Chondrocyte (in vitro differentiated cells): ENCODE measurements around the gene FAM120B. TPM values are rescaled to one million over a fixed set of nuclear protein-coding genes. Genes with fewer than 3 reads are reported as not detected.
A peak's percentile ranks its signal among the peaks of the same experiment; 100 is the strongest.

Experiments
- DNase-seq: peaks from one replicate; pipeline ENCODE4 v3.0.0; 2021; ENCODE audit warnings: mixed read lengths, low spot score
- H3K27ac Mint-ChIP-seq: one replicate; pipeline ENCODE4 v1.8.0; 2021; ENCODE audit warnings: mild to moderate bottlenecking, moderate library complexity, mixed read lengths; ENCODE audit not compliant: unreplicated experiment
- H3K27me3 Mint-ChIP-seq: 2 replicates; pipeline ENCODE4 v1.8.0; 2021; ENCODE audit warnings: low read depth, mixed read lengths
- H3K36me3 Mint-ChIP-seq: 2 replicates; pipeline ENCODE4 v1.8.0; 2021; ENCODE audit warnings: low read depth, mixed read lengths
- H3K4me1 Mint-ChIP-seq: 2 replicates; pipeline ENCODE4 v1.8.0; 2021; ENCODE audit warnings: low read depth, mild to moderate bottlenecking, mixed read lengths
- H3K4me3 Mint-ChIP-seq: one replicate; pipeline ENCODE4 v1.8.0; 2021; ENCODE audit warnings: mild to moderate bottlenecking, moderate library complexity, mixed read lengths; ENCODE audit not compliant: unreplicated experiment
- H3K9me3 Mint-ChIP-seq: 2 replicates; pipeline ENCODE4 v1.8.0; 2021; ENCODE audit warnings: low read depth, mixed read lengths
- total RNA-seq: library from RNA; stranded (reverse); gene quantifications from 3 replicates; pipeline ENCODE4 v1.2.1, GENCODE V29; 2021
- TF ChIP-seq, protein P1 (sequence below): fragments of 200-600 bp; sonication (generic); IDR thresholded peaks from 2 replicates; pipeline ENCODE4 v1.5.0; 2021; ENCODE audit warnings: antibody characterized with exemption, mild to moderate bottlenecking, moderate library complexity

The FAM120B gene
- total RNA-seq, 1 donor from 2014 or later, result 26.8 TPM

DNA sequence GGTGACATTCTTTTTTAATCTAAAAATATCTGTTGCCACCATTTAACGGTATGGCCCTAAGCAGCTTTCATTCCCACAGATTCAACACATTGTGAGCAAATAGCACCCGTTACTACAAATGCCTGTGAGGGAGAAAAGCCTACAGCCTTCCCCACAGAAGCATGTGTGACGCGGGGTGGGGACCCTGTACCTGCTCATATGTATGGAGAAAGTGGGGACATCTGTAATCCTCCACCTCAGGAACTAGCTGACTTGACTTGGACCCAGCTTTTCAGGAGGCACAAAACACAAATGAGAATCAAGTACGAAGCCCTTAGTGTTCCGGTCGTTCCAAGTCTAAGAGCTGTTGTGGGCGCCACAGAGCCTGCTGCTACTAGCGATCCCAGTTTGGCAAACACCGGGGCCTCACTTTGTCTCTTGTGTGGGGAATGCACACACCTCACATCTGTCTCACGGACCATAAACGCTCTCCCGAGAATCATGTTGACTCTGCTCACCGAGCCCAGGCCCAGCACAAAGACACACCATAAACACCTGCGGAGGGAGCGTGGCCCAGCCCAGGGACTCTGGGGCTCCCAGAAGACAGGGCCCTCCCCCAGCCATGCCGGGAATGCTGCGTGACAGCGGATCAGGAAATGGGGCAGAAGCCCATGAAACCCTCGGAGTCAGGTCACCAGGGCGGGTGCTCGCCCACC lies 37.3 kb upstream of the FAM120B start:
- TF ChIP-seq, protein P1, sequence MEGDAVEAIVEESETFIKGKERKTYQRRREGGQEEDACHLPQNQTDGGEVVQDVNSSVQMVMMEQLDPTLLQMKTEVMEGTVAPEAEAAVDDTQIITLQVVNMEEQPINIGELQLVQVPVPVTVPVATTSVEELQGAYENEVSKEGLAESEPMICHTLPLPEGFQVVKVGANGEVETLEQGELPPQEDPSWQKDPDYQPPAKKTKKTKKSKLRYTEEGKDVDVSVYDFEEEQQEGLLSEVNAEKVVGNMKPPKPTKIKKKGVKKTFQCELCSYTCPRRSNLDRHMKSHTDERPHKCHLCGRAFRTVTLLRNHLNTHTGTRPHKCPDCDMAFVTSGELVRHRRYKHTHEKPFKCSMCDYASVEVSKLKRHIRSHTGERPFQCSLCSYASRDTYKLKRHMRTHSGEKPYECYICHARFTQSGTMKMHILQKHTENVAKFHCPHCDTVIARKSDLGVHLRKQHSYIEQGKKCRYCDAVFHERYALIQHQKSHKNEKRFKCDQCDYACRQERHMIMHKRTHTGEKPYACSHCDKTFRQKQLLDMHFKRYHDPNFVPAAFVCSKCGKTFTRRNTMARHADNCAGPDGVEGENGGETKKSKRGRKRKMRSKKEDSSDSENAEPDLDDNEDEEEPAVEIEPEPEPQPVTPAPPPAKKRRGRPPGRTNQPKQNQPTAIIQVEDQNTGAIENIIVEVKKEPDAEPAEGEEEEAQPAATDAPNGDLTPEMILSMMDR, result no peak
- no peaks in the 10 kb centered on the region for H3K36me3 Mint-ChIP-seq
- no peak for DNase-seq
- H3K4me3 Mint-ChIP-seq, result no peak overlapping the region
- no peaks in the 10 kb centered on the region for H3K9me3 Mint-ChIP-seq
- peak overlapping the region; percentile 51 for H3K27ac Mint-ChIP-seq
- H3K27me3 Mint-ChIP-seq, result peaks cover 9% of the 10 kb centered on the region
- H3K4me1 Mint-ChIP-seq, result peaks cover 12% of the 10 kb centered on the region

DNA sequence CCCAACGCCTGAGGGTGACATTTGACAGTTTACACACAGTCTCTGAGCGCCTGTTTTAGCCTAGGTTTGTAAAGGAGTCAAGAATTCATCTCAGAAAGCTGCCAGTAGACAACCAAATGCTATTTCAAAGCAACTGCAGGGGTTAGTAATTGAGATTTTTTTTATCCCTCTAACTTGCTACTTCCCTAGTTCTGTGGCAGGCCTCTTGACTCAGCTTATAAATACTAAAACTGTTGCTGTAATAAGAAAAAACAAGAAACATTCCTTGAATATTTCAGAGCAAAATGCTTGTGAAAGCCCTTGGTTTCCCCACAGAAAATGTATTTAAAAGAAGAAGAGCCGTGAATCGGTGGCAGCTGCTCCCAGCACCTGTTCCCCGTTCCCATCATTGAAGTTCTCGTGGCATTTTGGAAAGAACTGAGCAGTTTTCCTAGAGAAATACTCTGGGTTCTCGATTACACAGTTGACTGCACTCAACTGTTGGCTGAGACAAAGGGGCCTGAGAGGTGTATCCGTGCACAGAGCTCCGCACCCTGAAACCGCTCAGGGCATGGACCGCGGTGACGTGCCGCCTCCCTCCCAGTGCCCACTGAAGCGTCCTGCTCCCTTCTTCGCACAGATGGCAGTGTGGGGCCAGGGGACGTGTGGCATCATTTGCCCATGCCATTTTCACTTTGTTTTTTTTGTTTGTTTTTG lies 36.6 kb upstream of the FAM120B start:
- Mint-ChIP-seq H3K27ac (peak overlapping the region; percentile 76), H3K27me3 (peaks cover 12% of the 10 kb centered on the region), H3K4me3 (no peak overlapping the region), H3K9me3 (no peaks in the 10 kb centered on the region), H3K4me1 (peaks cover 12% of the 10 kb centered on the region), H3K36me3 (no peaks in the 10 kb centered on the region)
- TF ChIP-seq, protein P1, result no peak
- no peak for DNase-seq

DNA sequence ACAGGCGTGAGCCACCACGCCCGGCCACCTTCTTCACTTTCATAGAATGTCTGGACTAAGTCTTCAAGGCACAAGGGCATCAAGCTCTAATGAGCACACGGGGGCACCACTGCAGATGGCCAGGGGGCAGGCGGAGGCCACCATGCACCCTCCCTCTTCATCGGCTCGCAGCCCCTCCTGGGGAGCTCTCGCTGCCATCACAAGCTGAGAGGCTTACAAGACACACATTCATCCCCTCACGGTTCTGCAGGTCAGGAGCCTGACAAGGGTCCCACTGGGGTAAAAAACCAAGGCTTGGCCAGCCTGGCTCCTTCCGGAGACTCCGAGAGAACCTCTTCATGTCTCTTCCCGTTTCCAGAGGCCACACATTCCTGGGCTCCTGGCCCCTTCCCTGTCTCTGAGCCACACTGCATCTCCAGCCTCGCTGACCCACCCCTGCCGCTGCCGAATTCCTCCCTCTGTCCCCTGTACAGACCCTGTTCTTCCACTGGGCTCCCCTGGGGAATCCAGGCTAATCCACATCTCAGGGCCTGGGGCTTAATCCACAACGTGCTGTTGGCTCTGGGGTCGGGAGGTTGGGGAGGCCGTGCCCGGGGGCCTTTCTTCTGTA lies 35.5 kb upstream of the FAM120B start:
- Mint-ChIP-seq H3K27me3 (peaks cover 16% of the 10 kb centered on the region), H3K9me3 (no peaks in the 10 kb centered on the region), H3K4me1 (peaks cover 12% of the 10 kb centered on the region), H3K4me3 (no peak overlapping the region), H3K27ac (no peak overlapping the region), H3K36me3 (no peaks in the 10 kb centered on the region)
- DNase-seq, result no peak
- TF ChIP-seq, protein P1, result no peak

DNA sequence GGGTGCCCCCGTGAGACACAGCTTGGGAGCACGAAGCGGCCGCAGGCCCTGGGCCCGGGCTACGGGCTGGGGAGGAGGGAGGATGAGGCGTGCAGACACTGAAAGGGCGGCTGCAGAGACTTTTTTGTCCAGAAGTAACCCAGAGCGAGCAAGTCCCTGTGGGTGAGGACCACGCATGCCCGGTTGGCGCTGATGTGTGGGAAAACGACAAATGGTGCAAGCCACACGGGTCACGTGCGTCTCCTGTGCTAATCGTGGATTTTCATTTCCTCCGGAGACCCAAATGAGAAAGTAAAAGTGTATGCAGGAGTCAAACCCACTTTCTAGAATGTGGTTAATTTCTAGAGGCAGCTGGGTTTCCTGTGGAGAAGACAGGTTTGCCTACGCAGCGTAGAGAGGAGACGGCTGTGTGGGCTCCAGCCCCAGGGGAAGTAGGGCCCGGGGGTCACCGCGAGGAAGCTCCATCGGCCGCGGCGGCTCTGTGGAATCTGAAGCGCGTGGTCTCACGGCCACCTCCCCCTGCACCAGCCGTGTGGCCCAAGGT lies 34.7 kb upstream of the FAM120B start:
- no peak overlapping the region for H3K27ac Mint-ChIP-seq
- H3K9me3 Mint-ChIP-seq, result no peaks in the 10 kb centered on the region
- peaks cover 13% of the 10 kb centered on the region for H3K27me3 Mint-ChIP-seq
- peak; percentile 42 for DNase-seq
- TF ChIP-seq, protein P1, result no peak
- H3K4me3 Mint-ChIP-seq, result no peak overlapping the region
- H3K36me3 Mint-ChIP-seq, result no peaks in the 10 kb centered on the region
- peaks cover 12% of the 10 kb centered on the region for H3K4me1 Mint-ChIP-seq

DNA sequence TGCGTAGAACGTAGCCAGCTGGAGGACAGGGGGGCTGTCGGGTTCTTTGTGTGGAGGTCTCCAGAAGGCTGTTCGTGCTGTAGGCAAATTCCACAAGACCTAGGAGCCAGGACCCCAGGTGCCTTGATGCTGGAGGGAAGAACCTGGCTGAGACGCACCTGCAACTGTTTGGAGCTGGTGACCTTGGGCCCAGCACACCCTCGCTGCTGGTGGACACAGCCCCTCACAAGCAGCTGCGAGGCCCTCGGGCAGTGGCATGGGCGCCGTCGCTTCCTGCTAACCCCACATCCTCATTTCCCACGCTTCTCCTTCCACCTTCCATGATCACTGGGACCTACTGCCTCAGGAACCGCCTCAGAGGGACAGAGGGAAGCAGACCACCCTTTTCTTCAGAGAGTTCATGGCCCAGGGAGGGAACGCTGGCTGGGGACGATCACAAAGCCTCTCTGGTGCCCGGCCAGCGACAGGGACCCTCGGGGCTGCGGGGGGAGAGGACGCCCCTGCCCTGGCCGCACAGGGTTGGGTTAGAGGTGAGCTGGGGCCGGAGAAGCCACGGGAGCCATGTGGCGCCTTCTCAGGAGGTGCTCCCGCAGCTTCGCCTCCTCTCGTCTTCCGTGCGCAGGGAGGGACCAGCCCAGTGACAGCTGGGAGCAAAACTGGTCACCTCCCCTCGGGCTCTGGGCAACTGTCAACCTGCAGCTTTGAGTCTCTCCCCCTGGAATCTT lies 34.1 kb upstream of the FAM120B start:
- TF ChIP-seq, protein P1, result no peak
- Mint-ChIP-seq H3K27ac (no peak overlapping the region), H3K4me3 (no peak overlapping the region), H3K27me3 (peaks cover 13% of the 10 kb centered on the region), H3K36me3 (no peaks in the 10 kb centered on the region), H3K9me3 (no peaks in the 10 kb centered on the region), H3K4me1 (peaks cover 12% of the 10 kb centered on the region)
- no peak for DNase-seq
